Globus pallidus (tissue), 1 donor: ENCODE results near the gene PSMD7.
"Not testable (repeated sequence)": the region's sequence is repeated elsewhere in the genome, so short reads cannot be mapped to it uniquely, and the experiment has no call there.

Experiments
- DNase-seq: peaks from one replicate; pipeline ENCODE4 v3.0.0-alpha.2; 2015; ENCODE audit warnings: low spot score

PSMD7 gene

GRCh38 chr16:74297145-74297665 is 591 bp downstream of the PSMD7 start:
- no peak for DNase-seq

- DNase-seq = no peak
Measured at GRCh38 chr16:74298104-74298503, 1.5 kb downstream of the PSMD7 start.

GRCh38 chr16:74302341-74302740 is 5.7 kb downstream of the PSMD7 start:
- DNase-seq = no peak

- no peak for DNase-seq
Measured at GRCh38 chr16:74304164-74304834, 7.7 kb downstream of the PSMD7 start.

- no peak for DNase-seq
Measured at GRCh38 chr16:74304835-74305176, 8.2 kb downstream of the PSMD7 start.

GRCh38 chr16:74305281-74305680 is 8.7 kb downstream of the PSMD7 start:
- DNase-seq = no peak

- no peak for DNase-seq
Measured at GRCh38 chr16:74305978-74306784, 9.6 kb downstream of the PSMD7 start.

GRCh38 chr16:74307383-74307782 is 10.8 kb downstream of the PSMD7 start:
- DNase-seq = no peak

- DNase-seq = peak; percentile 42
Measured at GRCh38 chr16:74309789-74310781, 13.5 kb downstream of the PSMD7 start.

- no peak for DNase-seq
Measured at GRCh38 chr16:74315059-74315458, 18.4 kb downstream of the PSMD7 start.

- no peak for DNase-seq
Measured at GRCh38 chr16:74320707-74321106, 24.1 kb downstream of the PSMD7 start.

GRCh38 chr16:74321356-74321755 is 24.7 kb downstream of the PSMD7 start:
- DNase-seq = no peak

GRCh38 chr16:74322301-74322710 is 25.7 kb downstream of the PSMD7 start:
- DNase-seq = no peak

- not testable (repeated sequence) for DNase-seq
Measured at GRCh38 chr16:74324777-74325176, 28.2 kb downstream of the PSMD7 start.

GRCh38 chr16:74325641-74326040 is 29.0 kb downstream of the PSMD7 start:
- no peak for DNase-seq

- DNase-seq = not testable (repeated sequence)
Measured at GRCh38 chr16:74328346-74328745, 31.7 kb downstream of the PSMD7 start.

- DNase-seq = not testable (repeated sequence)
Measured at GRCh38 chr16:74332469-74332868, 35.9 kb downstream of the PSMD7 start.

GRCh38 chr16:74337506-74337905 is 40.9 kb downstream of the PSMD7 start:
- DNase-seq = not testable (repeated sequence)

- DNase-seq = not testable (repeated sequence)
Measured at GRCh38 chr16:74339226-74339625, 42.6 kb downstream of the PSMD7 start.

GRCh38 chr16:74353038-74353437 is 56.4 kb downstream of the PSMD7 start:
- DNase-seq = not testable (repeated sequence)
